ENCODE data around the gene IFNGR2. TPM values are rescaled to one million over a fixed set of nuclear protein-coding genes. Genes with fewer than 3 reads are reported as not detected.

IFNGR2 gene
- total RNA-seq, 4 donors from 2014 or later = 25.4 to 67.6 (median 58.3) TPM

- H3K27ac ChIP-seq = no peak overlapping the region
- TF ChIP-seq CTCF (IDR thresholded peaks at IDR 0.05) = no peak
- TF ChIP-seq POLR2A (IDR thresholded peaks at IDR 0.05) = no peak
- intact Hi-C loops (cut with DNase I; ENCODE audit: low total_unique reads) = no loop called here
- peaks cover 0 to 3% of the 10 kb centered on the region in 2 donors for H3K4me1 ChIP-seq
- H3K36me3 ChIP-seq = no peaks in the 10 kb centered on the region
- H3K9me3 ChIP-seq = no peaks in the 10 kb centered on the region
- H3K4me3 ChIP-seq = no peak overlapping the region
- H3K27me3 ChIP-seq = no peaks in the 10 kb centered on the region
- DNase-seq = no peak
Observed at GRCh38 chr21:33473344-33473743, 70.1 kb downstream of the IFNGR2 start.

GRCh38 chr21:33477066-33477465 is 73.9 kb downstream of the IFNGR2 start:
- intact Hi-C loops (cut with DNase I; ENCODE audit: low total_unique reads) = no loop called here
- H3K27ac ChIP-seq = no peak overlapping the region
- peaks cover 0 to 3% of the 10 kb centered on the region in 2 donors for H3K4me1 ChIP-seq
- no peaks in the 10 kb centered on the region for H3K27me3 ChIP-seq
- TF ChIP-seq CTCF (IDR thresholded peaks at IDR 0.05) (no peak), POLR2A (IDR thresholded peaks at IDR 0.05) (no peak)
- H3K36me3 ChIP-seq = no peaks in the 10 kb centered on the region
- H3K4me3 ChIP-seq = no peak overlapping the region
- DNase-seq = no peak
- H3K9me3 ChIP-seq = no peaks in the 10 kb centered on the region

- TF ChIP-seq CTCF (IDR thresholded peaks at IDR 0.05) = no peak
- TF ChIP-seq POLR2A (IDR thresholded peaks at IDR 0.05) = no peak
- Histone ChIP-seq H3K36me3 (no peaks in the 10 kb centered on the region), H3K9me3 (no peaks in the 10 kb centered on the region), H3K4me1 (peaks cover 0 to 3% of the 10 kb centered on the region in 2 donors), H3K27ac (peak overlapping the region; percentile 95 to 98), H3K4me3 (peak overlapping the region in 1 of 2 donors; percentile 99), H3K27me3 (no peaks in the 10 kb centered on the region)
- intact Hi-C loops (cut with DNase I; ENCODE audit: low total_unique reads) = no loop called here
- no peak for DNase-seq
Observed at GRCh38 chr21:33478182-33478581, 75.0 kb downstream of the IFNGR2 start.

- peak in 1 of 2 donors; percentile 20 for DNase-seq
Observed at GRCh38 chr21:33478935-33479678, 75.9 kb downstream of the IFNGR2 start.

More at GRCh38 chr21:33478935-33479678, 75.9 kb downstream of the IFNGR2 start:
- H3K9me3 ChIP-seq = no peaks in the 10 kb centered on the region
- H3K27ac ChIP-seq = peak overlapping the region; percentile 95 to 98
- no peaks in the 10 kb centered on the region for H3K36me3 ChIP-seq
- H3K4me3 ChIP-seq = peak overlapping the region; percentile 73 to 99
- TF ChIP-seq POLR2A (IDR thresholded peaks at IDR 0.05) (no peak), CTCF (IDR thresholded peaks at IDR 0.05) (peak in 1 of 4 experiments; percentile 9)
- H3K4me1 ChIP-seq = peaks cover 0 to 3% of the 10 kb centered on the region in 2 donors
- intact Hi-C loops (cut with DNase I; ENCODE audit: low total_unique reads) = no loop called here
- no peaks in the 10 kb centered on the region for H3K27me3 ChIP-seq
